Skin of body (tissue), 2 donors: ENCODE results near the gene INMT. TPM values are rescaled to one million over a fixed set of nuclear protein-coding genes. Genes with fewer than 3 reads are reported as not detected.
"Not testable (repeated sequence)": the region's sequence is repeated elsewhere in the genome, so short reads cannot be mapped to it uniquely, and the experiment has no call there.

ENCODE experiments used
- DNase-seq: peaks from one replicate; lab custom pipeline; 2025; lab: John Stamatoyannopoulos, UW
- total RNA-seq: library from RNA; depleted of rRNA; stranded (reverse); fragments of >200 nt; gene quantifications from one replicate; pipeline ENCODE4 v1.2.3, GENCODE V29; 2014

The INMT gene
- total RNA-seq: 5.9 TPM

DNA sequence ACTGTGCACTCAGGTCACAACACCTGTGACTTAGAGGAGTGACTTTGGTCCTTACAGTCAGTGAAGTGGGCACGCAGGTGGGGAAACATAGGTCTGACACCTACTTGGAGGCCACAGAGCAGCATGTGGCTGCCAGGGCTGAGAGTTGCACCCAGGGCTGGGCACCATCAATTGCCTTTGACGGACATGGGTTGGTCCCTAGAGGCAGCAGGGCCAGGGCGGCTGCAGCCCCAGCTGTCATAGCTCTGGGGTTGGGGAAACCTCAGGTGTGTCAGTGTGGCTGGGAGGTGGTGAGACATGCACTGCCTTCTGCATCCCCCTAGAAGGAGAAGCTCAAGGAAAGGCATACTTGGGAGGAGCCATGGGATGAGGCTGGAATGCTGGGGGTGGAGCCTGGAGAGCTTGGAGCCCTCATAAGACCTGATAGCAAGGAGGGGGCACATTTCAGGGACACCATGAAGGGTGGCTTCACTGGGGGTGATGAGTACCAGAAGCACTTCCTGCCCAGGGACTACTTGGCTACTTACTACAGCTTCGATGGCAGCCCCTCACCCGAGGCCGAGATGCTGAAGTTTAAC lies at the start of gene INMT:
INMT (plus strand) TSS at position 440 of the 578 bp plus-strand sequence; CDS start at position 456, 16 bp downstream.
- DNase-seq: no peak

DNA sequence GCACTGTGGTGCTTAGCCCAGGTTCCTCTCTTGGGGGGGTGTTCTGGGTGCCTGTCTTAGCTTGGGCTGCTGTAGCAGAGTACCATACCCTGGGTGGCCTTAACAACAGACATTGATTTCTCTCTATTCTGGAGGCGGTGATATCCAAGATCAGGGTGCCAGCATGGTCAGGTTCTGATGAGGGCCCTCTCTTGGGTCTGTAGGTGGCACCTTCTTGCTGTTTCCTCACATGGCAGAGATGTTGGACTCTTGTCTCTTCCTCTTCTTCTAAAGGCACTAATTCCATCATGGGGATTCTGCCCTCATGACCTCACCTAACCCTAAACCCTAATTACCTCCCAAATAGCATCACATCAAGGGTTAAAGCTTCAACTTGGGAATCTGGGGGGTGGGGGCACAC lies 49.7 kb upstream of the INMT start:
- no peak for DNase-seq

DNA sequence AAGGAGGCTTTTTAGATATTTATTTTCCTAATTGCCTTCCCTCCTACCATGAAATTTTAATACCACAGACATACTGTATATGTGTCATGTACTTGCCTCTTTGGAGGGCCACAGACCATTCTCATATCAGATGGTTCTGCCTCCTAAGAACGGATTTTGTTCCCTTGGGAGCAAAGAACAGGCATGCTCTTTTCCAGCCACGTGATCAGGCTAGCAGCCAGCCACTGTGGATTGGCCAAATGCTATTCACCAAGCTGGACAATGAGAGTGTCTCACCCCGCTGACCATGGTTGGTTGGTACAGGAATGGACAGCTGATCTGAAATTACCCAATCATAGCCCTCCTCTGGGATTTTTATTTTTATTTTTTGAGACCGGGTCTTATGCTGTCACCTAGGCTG lies 48.2 kb upstream of the INMT start:
- DNase-seq: no peak

DNA sequence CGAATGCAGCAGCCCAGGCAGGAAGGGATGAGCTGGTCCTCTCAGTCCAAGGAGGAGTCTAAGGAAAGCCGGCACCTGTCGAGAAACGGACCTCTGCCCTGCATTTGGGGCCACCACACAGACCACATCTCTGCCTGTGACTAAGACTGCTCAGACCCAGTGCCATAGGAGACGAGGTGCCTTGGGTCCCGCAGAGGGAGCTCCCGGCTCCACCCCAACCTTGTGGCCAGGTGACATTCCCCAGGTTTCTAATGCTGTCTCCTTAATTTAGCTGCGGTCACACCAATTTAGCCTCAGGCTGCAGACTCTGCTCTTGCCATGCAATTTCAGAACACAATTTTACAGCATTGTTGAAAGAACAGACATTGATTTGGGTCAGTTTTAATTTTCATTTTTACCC lies 46.9 kb upstream of the INMT start:
- no peak for DNase-seq

DNA sequence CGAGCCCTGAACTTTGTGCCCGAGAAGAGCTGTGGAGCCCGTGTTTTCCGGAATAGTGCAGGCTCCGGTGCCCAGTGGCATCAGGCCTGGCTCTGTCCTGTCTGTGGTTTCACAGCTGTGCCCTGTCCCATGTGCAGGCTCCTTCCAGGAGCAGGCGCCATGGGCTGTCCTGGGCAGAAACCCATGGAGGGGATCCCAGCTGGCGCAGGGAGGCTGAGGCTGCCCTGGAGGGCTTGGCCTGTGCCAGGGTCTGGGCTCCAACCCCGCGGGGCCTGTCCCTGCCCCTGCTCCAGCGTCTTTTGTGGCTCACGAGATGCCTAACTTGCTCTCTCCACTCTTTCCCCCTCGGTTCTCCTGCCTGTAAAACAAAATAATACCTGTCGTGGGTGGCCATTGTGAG lies 46.3 kb upstream of the INMT start:
- no peak for DNase-seq

DNA sequence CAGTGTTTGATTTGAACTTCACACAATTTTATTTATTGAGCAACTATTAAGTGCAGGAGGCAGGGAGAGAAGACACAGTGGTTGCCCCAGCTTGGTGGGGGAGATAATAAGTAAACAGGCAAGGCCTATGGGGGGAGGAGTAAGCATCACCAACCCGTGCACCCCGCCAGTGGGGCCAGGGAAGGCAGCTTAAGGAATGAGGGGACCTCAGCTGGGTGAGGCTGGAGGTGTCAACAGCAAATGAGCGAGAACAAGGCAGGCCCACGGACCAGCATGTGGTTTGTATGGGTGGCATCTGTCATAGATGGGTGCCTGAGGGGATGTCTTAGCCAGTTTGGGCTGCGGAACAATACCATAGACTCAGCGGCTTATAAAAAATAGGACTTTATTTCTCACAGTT lies 45.6 kb upstream of the INMT start:
- DNase-seq: no peak

DNA sequence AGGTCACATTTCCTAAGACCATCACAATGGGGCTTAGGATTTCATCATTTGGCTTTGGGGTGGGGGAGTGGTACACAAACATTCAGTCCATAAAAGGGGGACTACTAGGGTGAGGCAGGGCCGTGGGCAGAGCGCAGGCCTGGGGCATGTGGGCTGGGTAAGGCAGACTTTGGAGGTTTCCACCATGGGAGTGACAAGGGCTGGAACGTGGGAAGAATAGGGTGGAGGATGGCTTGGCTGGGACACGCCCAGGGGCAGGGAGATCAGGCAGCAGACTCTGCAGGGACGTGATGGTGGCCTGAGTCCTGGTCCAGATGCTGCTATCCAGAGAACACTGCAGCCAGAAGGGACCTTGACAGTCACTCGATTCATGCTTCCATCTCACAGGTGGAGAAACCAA lies 45.0 kb upstream of the INMT start:
- no peak for DNase-seq

DNA sequence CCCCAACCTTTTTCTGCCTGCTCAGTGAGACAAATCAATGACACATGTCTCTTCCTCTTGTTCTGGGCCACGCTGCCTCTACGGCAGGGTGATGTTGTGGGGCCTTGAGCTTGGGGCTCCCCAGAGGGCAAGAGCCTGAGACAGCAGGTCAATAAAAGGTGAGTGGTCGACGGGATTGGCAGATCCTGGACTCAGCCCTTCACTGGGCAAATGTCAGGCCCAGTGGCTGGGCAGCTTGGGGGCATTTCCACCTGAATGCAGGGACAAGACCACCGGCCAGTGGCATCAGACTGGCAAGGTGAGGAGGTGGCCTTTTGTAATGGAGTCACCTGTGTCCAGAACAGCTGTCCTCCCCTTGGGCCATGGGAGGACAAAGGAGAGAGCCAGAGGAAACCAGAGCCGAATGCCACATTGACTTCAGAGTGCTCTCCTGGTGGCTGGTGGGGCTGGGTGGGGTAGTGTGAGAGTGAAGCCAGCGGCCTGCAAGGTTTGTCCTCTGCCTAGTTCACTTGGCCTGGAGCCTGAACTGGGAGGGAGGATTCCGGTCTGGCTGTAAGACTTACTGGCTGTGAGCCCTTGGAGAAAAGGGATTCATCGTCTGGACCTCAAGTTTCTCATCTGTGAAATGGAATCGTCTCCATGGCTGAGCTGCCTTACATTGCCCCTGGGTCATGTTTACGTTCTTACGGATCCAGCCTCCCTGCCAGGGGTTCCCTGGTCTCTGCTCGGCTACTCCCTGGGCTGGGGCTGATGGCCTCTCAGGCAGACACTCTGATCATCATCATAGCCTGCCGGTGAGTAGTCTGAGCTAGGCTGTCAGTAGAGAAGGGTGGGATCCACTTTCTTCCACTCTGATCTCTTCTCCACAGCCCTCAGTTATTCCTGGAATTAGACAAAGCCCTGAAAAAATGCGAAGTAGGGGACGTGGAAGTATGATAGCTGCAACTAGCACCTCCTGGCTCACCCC lies 44.3 kb upstream of the INMT start:
- DNase-seq: no peak

DNA sequence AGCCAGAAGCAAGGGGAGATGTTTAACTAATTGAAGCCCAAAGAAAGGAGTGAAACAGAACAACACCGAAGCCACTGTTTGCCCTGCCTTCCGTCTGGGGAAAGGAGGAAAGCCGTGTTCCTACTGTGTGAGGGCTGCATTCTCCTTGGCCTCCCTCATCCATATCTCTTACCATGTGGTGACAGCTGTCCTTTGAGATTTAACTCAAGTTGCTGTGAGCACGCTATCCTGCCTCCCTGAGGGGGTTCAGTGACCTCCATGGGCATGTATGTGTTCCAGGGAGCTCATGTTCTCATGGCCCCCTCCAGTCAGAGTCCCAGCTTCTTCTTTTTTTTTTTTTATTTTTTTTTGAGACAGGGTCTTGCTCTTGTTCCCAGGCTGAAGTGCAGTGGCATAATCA lies 43.5 kb upstream of the INMT start:
- DNase-seq: no peak

DNA sequence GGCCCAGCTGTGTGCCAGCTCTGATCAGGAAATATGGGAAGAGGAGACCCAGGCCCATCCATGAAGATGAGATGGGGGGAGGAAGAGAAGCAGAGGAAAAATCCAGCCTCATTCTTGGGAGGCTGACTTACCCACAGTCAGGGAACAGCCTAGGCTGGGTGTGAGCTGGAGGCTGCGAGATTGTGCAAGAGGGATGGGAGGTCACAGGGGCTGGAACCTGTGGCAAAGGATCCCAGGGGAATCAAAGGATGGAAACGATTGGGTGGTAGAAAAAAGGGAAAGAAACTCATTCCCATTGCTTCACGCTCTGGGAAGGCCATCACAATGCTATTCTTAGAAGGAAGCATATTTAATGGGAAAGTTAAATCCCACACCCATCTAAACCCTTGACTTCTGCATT lies 43.0 kb upstream of the INMT start:
- DNase-seq: no peak

DNA sequence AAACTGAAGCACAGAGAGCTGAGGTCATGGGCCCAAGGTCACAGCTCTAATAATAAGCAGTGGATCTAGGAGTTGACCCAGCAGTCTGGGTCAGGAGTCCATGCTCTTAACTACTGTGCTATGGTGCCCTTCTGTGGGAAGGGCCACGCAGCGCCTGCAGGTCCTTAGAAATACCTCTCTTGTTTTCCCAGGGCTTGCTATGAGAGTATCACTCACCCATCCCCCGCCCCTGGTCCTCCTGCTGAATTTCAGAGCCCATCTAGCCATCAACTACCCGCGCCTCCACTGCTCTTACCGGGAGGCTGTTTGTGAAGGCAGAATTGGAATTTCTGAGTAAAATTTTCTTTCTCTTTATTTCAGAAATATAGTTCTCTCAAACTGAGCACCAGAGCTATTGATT lies 42.4 kb upstream of the INMT start:
- DNase-seq: no peak

DNA sequence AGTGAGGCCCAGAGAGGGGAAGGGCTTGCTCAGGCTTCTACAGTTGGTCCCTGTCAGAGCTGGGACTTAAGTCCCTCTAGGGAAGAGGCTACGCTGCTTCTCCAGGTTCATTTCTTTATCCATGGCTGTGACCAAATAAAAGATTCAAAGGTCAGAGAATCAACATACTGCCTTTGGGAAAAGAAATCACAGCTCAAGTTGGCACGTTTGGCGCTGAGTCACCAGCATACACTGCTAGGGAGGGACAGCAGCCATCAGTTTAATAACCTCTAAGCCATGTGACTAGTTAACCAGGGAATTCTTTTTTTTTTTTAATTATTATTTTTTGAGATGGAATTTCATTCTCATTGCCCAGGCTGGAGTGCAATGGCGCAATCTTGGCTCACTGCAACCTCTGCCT lies 41.3 kb upstream of the INMT start:
- DNase-seq: no peak

DNA sequence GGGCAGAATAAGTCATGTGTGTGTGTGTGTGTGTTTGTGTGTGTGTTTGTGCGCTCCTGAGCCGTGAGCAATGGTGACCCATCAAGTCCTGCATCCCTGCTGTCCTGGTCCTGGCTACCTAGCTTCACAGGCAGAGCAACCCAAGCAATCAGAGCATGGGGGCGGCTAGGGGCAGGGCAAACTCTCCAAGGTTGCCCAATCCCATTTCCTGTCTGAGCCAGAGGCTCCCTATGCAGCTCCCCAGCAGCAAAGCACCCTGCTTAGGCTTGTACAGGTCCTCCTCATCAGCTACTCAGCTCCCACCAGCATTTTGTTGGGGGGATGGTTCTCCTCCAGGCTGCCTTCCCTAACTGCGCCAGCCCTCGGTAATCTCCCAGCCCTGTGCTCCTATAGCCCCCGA lies 38.5 kb upstream of the INMT start:
- DNase-seq: no peak

DNA sequence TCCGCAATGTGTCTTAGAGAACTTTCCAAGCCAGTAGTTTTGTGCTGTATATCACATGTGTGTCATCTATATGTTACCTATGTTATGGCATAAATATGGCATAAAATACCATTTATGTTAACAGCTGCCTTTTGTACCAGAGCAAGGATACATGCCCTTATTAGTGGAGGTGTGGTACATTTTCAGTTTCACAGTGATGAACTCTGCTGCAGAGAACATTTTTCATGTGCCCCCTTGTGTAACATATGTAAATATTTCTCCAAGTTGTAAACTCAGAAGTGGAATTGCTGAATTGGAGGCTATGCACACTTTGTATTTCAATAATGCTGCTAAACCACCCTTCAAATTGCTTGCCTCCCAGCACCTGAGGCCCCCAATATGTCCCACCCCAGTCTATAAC lies 37.8 kb upstream of the INMT start:
- DNase-seq: no peak

DNA sequence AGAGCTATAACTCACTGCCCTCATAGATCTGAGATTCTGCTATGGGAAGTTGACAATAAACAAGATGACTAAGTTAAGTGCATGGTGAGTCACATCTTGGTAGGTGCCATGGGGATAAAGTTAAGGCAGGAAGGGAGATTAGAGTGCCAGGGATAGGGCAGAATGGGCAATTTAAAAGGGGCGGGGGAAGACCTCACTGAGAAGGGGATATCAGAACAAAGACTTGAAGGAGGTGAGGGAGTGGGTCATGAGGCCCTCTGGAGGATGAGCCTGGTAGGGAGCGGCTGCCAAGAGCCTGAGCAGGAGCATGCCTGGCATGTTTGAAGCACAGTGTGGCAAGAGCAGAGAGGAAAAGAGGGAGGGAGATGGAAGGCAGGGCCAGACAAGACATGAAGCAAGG lies 34.8 kb upstream of the INMT start:
- no peak for DNase-seq

DNA sequence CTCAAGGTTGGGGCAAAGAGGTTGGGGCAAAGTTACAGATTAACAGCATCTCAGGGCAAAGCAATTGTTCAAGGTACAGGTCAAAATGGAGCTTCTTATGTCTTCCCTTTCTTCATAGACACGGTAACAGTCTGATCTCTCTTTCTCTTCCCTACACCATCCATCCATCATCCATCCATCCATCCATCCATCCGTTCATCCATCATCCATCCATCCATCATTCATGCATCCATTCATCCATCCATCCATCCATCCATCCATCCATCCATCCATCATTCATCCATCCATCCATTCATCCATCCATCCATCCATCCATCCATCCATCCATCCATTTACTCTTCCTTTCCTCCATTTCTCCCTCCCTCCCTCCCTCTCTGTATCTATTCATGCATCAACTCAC lies 32.5 kb upstream of the INMT start:
- DNase-seq: not testable (repeated sequence)

DNA sequence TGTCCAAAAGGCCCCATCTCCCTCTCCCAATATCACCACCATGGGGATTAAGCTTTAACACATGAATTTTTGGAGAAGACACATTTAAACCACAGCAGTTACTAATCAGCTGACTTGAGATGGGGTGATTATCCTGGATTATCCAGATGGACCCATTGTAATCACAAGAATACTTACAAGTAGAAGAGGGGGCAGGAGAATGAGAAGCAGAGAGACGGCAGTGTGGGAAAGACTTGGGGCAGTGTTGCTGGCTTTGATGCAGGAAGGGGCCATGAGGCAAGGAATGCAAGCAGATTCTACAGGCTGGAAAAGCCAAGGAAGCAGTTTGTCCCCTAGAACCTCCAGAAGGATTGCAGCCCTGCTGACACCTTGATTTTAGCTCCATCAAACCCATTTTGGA lies 30.7 kb upstream of the INMT start:
- DNase-seq: no peak

DNA sequence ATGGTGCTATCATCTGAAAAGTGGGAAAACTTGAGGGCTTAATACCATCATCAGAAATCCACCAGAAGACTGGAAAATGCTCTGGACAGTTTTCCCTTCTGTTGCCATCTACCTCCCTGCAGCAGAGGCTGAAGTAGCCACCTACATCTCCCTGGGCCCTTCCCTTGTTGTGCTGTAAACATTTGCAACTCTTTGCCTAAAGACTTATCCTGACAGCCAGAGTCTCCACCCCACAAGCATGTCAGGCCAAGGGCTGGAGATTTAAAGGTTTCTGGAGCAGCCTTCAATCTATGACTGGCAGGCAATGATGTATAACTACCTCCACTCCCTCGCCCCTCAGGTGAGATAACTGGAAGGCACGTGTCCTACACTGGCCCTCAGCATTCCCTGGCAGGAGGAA lies 29.7 kb upstream of the INMT start:
- DNase-seq: no peak

DNA sequence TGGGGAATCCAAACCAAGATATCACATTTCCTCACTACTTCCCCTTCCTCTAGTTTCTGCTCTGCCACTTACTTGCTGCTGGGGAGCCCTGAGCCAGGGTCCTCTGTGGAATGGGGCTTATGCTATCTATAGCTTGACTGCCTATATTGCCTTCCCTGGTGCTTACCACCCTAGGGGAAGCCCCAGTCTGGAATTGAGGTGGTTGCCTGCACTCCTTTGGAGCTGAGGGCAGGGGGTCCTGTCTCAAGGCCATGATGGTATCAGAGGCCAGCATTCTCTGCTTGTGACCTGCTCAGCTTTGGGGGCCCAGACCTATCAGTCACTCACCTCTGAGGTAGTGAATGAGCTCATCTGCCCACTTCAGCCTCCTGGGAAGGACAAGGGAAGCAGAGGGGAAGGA lies 29.3 kb upstream of the INMT start:
- DNase-seq: no peak

DNA sequence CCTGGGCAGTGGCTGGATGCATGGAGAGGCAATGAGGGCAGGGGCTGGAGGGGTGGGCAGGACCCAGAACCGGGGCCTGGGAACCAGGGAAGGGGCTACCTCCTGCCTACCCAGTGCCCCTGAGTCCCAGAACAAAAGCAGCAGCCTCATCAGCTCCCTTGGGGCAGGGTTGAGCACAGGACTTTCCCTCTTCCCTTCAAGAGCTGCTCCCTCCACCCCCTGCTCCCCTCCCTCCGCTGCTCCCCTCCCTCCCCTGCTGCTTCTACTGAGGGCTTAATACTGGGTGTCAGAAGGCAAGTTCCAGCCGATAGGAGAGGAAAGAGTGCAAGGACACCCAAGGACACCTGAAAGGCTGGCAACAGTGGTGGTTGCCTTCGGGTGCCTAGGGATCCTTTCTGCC lies 28.2 kb upstream of the INMT start:
- DNase-seq: no peak

DNA sequence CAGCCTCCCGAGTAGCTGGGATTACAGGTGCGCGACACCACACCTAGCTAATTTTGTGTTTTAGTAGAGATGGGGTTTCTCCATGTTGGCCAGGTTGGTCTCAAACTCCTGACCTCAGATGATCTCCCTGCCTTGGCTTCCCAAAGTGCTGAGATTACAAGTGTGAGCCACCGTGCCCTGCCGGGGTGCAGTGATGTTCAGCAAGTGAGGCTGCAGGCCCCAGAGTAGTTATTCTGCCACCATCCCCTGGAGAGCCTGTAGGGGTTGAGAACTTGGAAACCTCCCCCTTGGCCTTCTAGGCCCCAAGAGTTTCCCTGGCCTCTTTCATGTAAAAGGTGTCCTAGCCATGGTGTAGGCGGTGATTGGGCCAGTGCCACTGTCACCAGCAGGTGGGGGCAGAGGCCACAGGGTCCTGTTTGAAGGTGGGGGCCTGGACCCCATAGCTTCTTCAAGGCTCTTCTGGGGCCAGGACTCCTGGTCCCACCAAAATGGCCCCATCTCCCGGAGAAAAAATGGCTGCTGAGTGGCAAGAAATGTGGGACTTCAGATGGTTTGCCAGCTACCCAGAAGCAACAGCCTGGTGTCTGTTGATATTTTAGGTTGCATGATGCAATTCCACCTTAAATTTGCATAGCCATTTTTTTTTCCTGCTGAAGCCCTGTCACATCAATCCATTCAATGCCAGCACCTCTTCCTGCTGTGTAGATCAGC lies 25.5 kb upstream of the INMT start:
- DNase-seq: no peak
